Measurements from ENCODE around the gene ALB. TPM values are rescaled to one million over a fixed set of nuclear protein-coding genes. Genes with fewer than 3 reads are reported as not detected.
A peak's percentile ranks its signal among the peaks of the same experiment; 100 is the strongest.

ALB gene
- total and polyA plus RNA-seq, 8 donors = 0.99 to 111 (median 4.1) TPM; not detected in 1

DNA sequence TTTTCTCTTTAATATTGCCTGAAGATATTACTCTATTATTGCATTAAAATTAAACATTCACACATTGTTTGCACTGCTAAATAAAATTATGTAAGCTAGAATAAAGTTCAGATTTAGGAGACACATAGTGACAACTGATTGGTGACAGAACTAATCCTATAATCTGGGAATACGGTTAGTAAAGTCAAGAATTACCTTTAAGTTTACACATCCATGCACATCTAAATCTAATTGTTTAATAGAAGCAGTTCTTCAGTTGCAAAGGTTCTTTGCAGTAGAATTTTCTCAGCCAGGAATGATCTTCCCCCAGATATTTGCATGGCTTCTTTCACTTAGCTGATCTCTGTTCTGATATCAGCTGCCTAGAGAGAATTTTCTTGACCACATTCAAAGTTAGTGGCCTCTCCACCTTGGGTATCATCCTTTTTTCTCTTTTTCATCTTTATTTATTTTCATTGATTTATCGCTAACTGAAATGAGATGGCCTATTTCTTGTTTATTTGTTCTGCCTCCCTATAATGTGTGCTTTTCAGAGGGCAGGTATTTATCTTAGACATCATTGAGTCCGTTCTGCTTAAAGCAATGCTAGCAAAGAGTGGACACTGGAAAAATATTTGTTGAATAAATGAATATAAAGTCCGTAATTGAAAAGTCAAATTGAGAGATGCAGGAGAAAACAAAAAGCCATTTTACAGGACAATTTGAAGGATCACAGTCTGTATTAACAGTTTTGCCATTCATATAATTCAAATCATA is 44.5 kb downstream of the ALB start:
- no peak for DNase-seq
- Histone ChIP-seq H3K27ac (no peak overlapping the region), H3K27me3 (no peaks in the 10 kb centered on the region), H3K4me3 (no peak overlapping the region), H3K36me3 (no peaks in the 10 kb centered on the region), H3K9me3 (no peaks in the 10 kb centered on the region), H3K4me1 (no peaks in the 10 kb centered on the region)
- intact Hi-C loops (cut with DNase I) = no loop called here
- no peak for ATAC-seq
- TF ChIP-seq CTCF (IDR thresholded peaks at IDR 0.05) = no peak

GRCh38 chr4:73450398-73451004 is 46.4 kb downstream of the ALB start:
- no peak for TF ChIP-seq CTCF (IDR thresholded peaks at IDR 0.05)
- no peak for DNase-seq
- Histone ChIP-seq H3K27ac (no peak overlapping the region), H3K4me1 (no peaks in the 10 kb centered on the region), H3K27me3 (no peaks in the 10 kb centered on the region), H3K4me3 (no peak overlapping the region), H3K36me3 (no peaks in the 10 kb centered on the region), H3K9me3 (no peaks in the 10 kb centered on the region)
- intact Hi-C loops (cut with DNase I) = no loop called here
- ATAC-seq = peak; percentile 51

GRCh38 chr4:73451404-73451803 is 47.3 kb downstream of the ALB start:
- H3K36me3 ChIP-seq = no peaks in the 10 kb centered on the region
- DNase-seq (no peak), ATAC-seq (no peak)
- H3K9me3 ChIP-seq = no peaks in the 10 kb centered on the region
- no peaks in the 10 kb centered on the region for H3K4me1 ChIP-seq
- no peaks in the 10 kb centered on the region for H3K27me3 ChIP-seq
- intact Hi-C loops (cut with DNase I) = no loop called here
- no peak overlapping the region for H3K27ac ChIP-seq
- no peak overlapping the region for H3K4me3 ChIP-seq
- TF ChIP-seq CTCF (IDR thresholded peaks at IDR 0.05) = no peak

DNA sequence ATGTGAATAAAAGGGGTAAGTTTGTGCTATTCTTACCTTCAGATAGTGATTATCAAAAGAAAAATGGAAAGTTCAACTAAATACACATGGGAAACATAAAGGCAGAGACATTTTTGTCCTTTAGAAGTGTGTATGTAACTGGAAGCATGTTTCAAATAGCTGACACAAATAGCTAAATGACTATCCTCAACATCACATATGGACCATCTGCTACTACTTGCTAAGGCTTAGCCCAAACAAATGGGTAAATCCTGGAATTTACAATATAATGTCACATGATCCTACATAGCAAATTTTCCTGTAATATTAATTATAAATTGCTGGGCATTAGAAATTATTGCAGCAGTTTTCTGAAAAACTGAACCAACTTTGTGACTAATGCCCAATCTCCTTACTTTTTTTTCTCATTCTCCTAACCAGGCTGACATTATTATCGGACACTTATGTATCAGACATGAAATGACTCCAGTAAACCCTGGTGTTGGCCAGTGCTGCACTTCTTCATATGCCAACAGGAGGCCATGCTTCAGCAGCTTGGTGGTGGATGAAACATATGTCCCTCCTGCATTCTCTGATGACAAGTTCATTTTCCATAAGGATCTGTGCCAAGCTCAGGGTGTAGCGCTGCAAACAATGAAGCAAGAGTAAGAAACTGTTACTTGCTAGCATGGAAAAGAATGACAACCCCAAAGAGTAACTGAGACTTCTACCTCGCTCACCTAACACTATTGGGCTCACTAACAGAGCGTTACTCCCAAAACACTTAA is 48.1 kb downstream of the ALB start:
- no peaks in the 10 kb centered on the region for H3K27me3 ChIP-seq
- no peaks in the 10 kb centered on the region for H3K36me3 ChIP-seq
- H3K4me3 ChIP-seq = no peak overlapping the region
- H3K4me1 ChIP-seq = no peaks in the 10 kb centered on the region
- H3K9me3 ChIP-seq = no peaks in the 10 kb centered on the region
- ATAC-seq (no peak), DNase-seq (no peak)
- intact Hi-C loops (cut with DNase I) = no loop called here
- no peak overlapping the region for H3K27ac ChIP-seq
- TF ChIP-seq CTCF (IDR thresholded peaks at IDR 0.05) = no peak
